Placental epithelial cell (primary cell): ENCODE measurements around the gene ZNF367. TPM values are rescaled to one million over a fixed set of nuclear protein-coding genes. Genes with fewer than 3 reads are reported as not detected.

ENCODE experiments used
- total RNA-seq: library from RNA; depleted of rRNA; stranded (reverse); fragments of >200 nt; gene quantifications from 2 replicates; pipeline ENCODE4 v1.2.3, GENCODE V29; 2012

ZNF367 gene
- total RNA-seq = 3.9 and 4.7 TPM in 2 replicates

GRCh38 chr9:96418083-96418919 is at the start of gene ZNF367:
ZNF367 (minus strand) TSS chr9:96418370; CDS start chr9:96418032, 338 bp downstream.

GRCh38 chr9:96449845-96450612 is 31.9 kb upstream of the ZNF367 start, which contains the start of gene HABP4:
HABP4 (plus strand) TSS chr9:96450169; CDS start chr9:96450280, 111 bp downstream.

GRCh38 chr9:96383165-96383942 is 34.8 kb downstream of the ZNF367 start, which contains the start of gene SLC35D2:
SLC35D2 (minus strand) TSS chr9:96383711; CDS start chr9:96383634, 77 bp downstream.

Other genes with a start within 250 kb of the ZNF367 start
- gene HSD17B3, start 116.2 kb downstream of the ZNF367 start, total RNA-seq = not detected in 2 replicates
- 14.5 and 25.6 TPM in 2 replicates for gene SLC35D2, start 34.7 kb downstream of the ZNF367 start, total RNA-seq
- gene HABP4, start 31.8 kb upstream of the ZNF367 start, total RNA-seq = 6.7 and 11.1 TPM in 2 replicates
- gene CDC14B, start 201.5 kb upstream of the ZNF367 start, total RNA-seq = 27.5 and 37.4 TPM in 2 replicates
- 12.5 and 13.3 TPM in 2 replicates for gene PRXL2C, start 236.9 kb upstream of the ZNF367 start, total RNA-seq